IPS DF 4.7 (cell line): ENCODE data around the gene RNF214.
"Not testable (repeated sequence)": the region's sequence is repeated elsewhere in the genome, so short reads cannot be mapped to it uniquely, and the experiment has no call there.

Source experiments
- DNase-seq: peaks from one replicate; pipeline ENCODE4 v3.0.0-alpha.2; 2013; ENCODE audit warnings: low spot score; ENCODE audit errors: extremely low read depth

The RNF214 gene

GRCh38 chr11:117232092-117232878 is at the start of gene RNF214:
Gene RNF214, plus strand, starts transcription at chr11:117232671. Its CDS starts 1,602 bp downstream, at chr11:117234273.
- DNase-seq = no peak

GRCh38 chr11:117183178-117183577 is 49.3 kb upstream of the RNF214 start:
- DNase-seq = not testable (repeated sequence)

GRCh38 chr11:117183724-117184349 is 48.6 kb upstream of the RNF214 start:
- no peak for DNase-seq

- no peak for DNase-seq
Observed at GRCh38 chr11:117185736-117186430, 46.6 kb upstream of the RNF214 start.

GRCh38 chr11:117186431-117186761 is 46.1 kb upstream of the RNF214 start:
- DNase-seq = no peak

GRCh38 chr11:117187007-117187406 is 45.5 kb upstream of the RNF214 start:
- no peak for DNase-seq

GRCh38 chr11:117187428-117187798 is 45.1 kb upstream of the RNF214 start:
- DNase-seq = no peak

- DNase-seq = no peak
Observed at GRCh38 chr11:117187799-117188481, 44.5 kb upstream of the RNF214 start.

GRCh38 chr11:117188620-117189081 is 43.8 kb upstream of the RNF214 start:
- no peak for DNase-seq

GRCh38 chr11:117189191-117189940 is 43.1 kb upstream of the RNF214 start:
- no peak for DNase-seq

GRCh38 chr11:117189941-117190544 is 42.4 kb upstream of the RNF214 start:
- no peak for DNase-seq

GRCh38 chr11:117191680-117192400 is 40.6 kb upstream of the RNF214 start:
- no peak for DNase-seq

- no peak for DNase-seq
Observed at GRCh38 chr11:117192401-117192875, 40.0 kb upstream of the RNF214 start.

GRCh38 chr11:117193130-117194020 is 39.1 kb upstream of the RNF214 start:
- no peak for DNase-seq

- no peak for DNase-seq
Observed at GRCh38 chr11:117194267-117194666, 38.2 kb upstream of the RNF214 start.

GRCh38 chr11:117195258-117195657 is 37.2 kb upstream of the RNF214 start:
- no peak for DNase-seq

- no peak for DNase-seq
Observed at GRCh38 chr11:117195761-117196160, 36.7 kb upstream of the RNF214 start.

- DNase-seq = no peak
Observed at GRCh38 chr11:117197006-117197405, 35.5 kb upstream of the RNF214 start.
